Uterus (tissue), 2 donors: Measurements from ENCODE around the gene EFNA1.

Source experiments
- CTCF ChIP-seq, 4 experiments: fragments of 200-600 bp in 2 of 4; fragments of 450-650 bp in 2 of 4; sonication (generic) in 2 of 4; IDR thresholded peaks; one replicate each; pipeline ENCODE4 v1.5.1; 2016 to 2019; ENCODE audit warnings: antibody characterized with exemption in 4 of 4, mild to moderate bottlenecking in 2 of 4, moderate library complexity in 1 of 4
- POLR2A ChIP-seq, 2 donors: fragments of 450-650 bp; IDR thresholded peaks; one replicate each; pipeline ENCODE4 v1.6.1; 2016; ENCODE audit warnings: antibody characterized with exemption in 2 of 2, mild to moderate bottlenecking in 1 of 2, moderate library complexity in 1 of 2

GRCh38 chr1:155134322-155134721 is 6.6 kb downstream of the EFNA1 start:
- no peak for TF ChIP-seq CTCF (IDR thresholded peaks at IDR 0.05)
- no peak for TF ChIP-seq POLR2A (IDR thresholded peaks at IDR 0.05)
